GM23338 (cell line): ENCODE results near the gene MAP3K5. TPM values are rescaled to one million over a fixed set of nuclear protein-coding genes. Genes with fewer than 3 reads are reported as not detected.
A peak's percentile ranks its signal among the peaks of the same experiment; 100 is the strongest.

Source experiments
- ATAC-seq: fragments of 200-7000 bp; cut with Tn5 transposase; 3 replicates; pipeline ENCODE4 v1.9.1; 2020
- DNase-seq: peaks from one replicate; pipeline ENCODE4 v3.0.0-alpha.2; 2015; ENCODE audit warnings: low spot score
- H2AFZ ChIP-seq: fragments of 200-600 bp; sonication (generic); 2 replicates; pipeline ENCODE4 v1.8.0; 2016; ENCODE audit warnings: antibody characterized with exemption, mild to moderate bottlenecking, moderate library complexity
- H3F3A ChIP-seq: fragments of 200-600 bp; sonication (generic); replicated peaks from 2 replicates; pipeline ENCODE4 v1.8.0; 2017; ENCODE audit warnings: antibody characterized with exemption, mixed run types, low read depth
- H3K27ac ChIP-seq: fragments of 200-600 bp; sonication (generic); 2 replicates; pipeline ENCODE4 v1.6.1; 2016; ENCODE audit warnings: low read depth
- H3K27me3 ChIP-seq: fragments of 200-600 bp; sonication (generic); 2 replicates; pipeline ENCODE4 v1.8.0; 2016; ENCODE audit warnings: mild to moderate bottlenecking, mixed run types, moderate library complexity; ENCODE audit not compliant: insufficient read depth
- H3K36me3 ChIP-seq: fragments of 200-600 bp; sonication (generic); 2 replicates; pipeline ENCODE4 v1.8.0; 2016; ENCODE audit warnings: mild to moderate bottlenecking; ENCODE audit not compliant: insufficient read depth
- H3K4me1 ChIP-seq: fragments of 200-600 bp; sonication (generic); 2 replicates; pipeline ENCODE4 v1.8.0; 2016; ENCODE audit warnings: mild to moderate bottlenecking, moderate library complexity; ENCODE audit not compliant: insufficient read depth
- H3K4me2 ChIP-seq: fragments of 200-600 bp; sonication (generic); 2 replicates; pipeline ENCODE4 v1.7.1; 2017; ENCODE audit warnings: mixed run types
- H3K4me3 ChIP-seq: fragments of 200-600 bp; sonication (generic); 2 replicates; pipeline ENCODE4 v1.6.1; 2016; ENCODE audit warnings: mixed run types
- H3K79me2 ChIP-seq: fragments of 200-600 bp; sonication (generic); replicated peaks from 2 replicates; pipeline ENCODE4 v1.8.0; 2017; ENCODE audit warnings: mild to moderate bottlenecking; ENCODE audit not compliant: insufficient read depth
- H3K9me2 ChIP-seq: fragments of 200-600 bp; sonication (generic); 2 replicates; pipeline ENCODE4 v1.8.0; 2017; ENCODE audit not compliant: insufficient read depth
- H4K20me1 ChIP-seq: fragments of 200-600 bp; sonication (generic); replicated peaks from 2 replicates; pipeline ENCODE4 v1.8.0; 2017; ENCODE audit warnings: mild to moderate bottlenecking; ENCODE audit not compliant: insufficient read depth
- H3K27ac Mint-ChIP-seq: 2 replicates; pipeline ENCODE4 v1.8.0; 2020; ENCODE audit warnings: inconsistent platforms, mild to moderate bottlenecking, moderate library complexity, mixed read lengths
- H3K27me3 Mint-ChIP-seq: 3 replicates; pipeline ENCODE4 v1.8.0; 2022; ENCODE audit warnings: low read depth, mild to moderate bottlenecking, moderate library complexity, mixed read lengths, inconsistent platforms; ENCODE audit not compliant: insufficient read depth, poor library complexity
- H3K36me3 Mint-ChIP-seq: 3 replicates; pipeline ENCODE4 v1.8.0; 2021; ENCODE audit warnings: low read depth, mild to moderate bottlenecking, inconsistent platforms, moderate library complexity, mixed read lengths
- H3K4me1 Mint-ChIP-seq: 3 replicates; pipeline ENCODE4 v1.8.0; 2020; ENCODE audit warnings: mild to moderate bottlenecking, inconsistent platforms, mixed read lengths
- H3K4me3 Mint-ChIP-seq: 3 replicates; pipeline ENCODE4 v1.8.0; 2021; ENCODE audit warnings: moderate library complexity, mild to moderate bottlenecking, inconsistent platforms, mixed read lengths
- H3K9me3 Mint-ChIP-seq: 3 replicates; pipeline ENCODE4 v1.8.0; 2020; ENCODE audit warnings: moderate library complexity, mild to moderate bottlenecking, inconsistent platforms, mixed read lengths
- CREB1 ChIP-seq: fragments of 250-450 bp; sonication (Bioruptor Pico); IDR thresholded peaks from 2 replicates; pipeline ENCODE4 v1.5.0; 2020; ENCODE audit warnings: low read depth, mild to moderate bottlenecking, moderate library complexity
- EZH2 ChIP-seq: fragments of 200-600 bp; sonication (generic); IDR thresholded peaks from one replicate; pipeline ENCODE4 v1.8.0; 2017; ENCODE audit warnings: antibody characterized with exemption, mild to moderate bottlenecking, low read depth; ENCODE audit not compliant: unreplicated experiment
- EZH2phosphoT487 ChIP-seq: fragments of 200-600 bp; sonication (generic); IDR thresholded peaks from one replicate; pipeline ENCODE4 v1.8.1; 2018; ENCODE audit warnings: antibody characterized with exemption; ENCODE audit not compliant: unreplicated experiment
- JUNB ChIP-seq: IDR thresholded peaks from one replicate; pipeline ENCODE4 v1.6.1; 2016; ENCODE audit warnings: antibody characterized with exemption; ENCODE audit not compliant: unreplicated experiment
- NANOG ChIP-seq: IDR thresholded peaks from 2 replicates; pipeline ENCODE4 v1.6.1; 2016; ENCODE audit warnings: antibody characterized with exemption, borderline replicate concordance
- POLR2AphosphoS5 ChIP-seq: IDR thresholded peaks from 2 replicates; pipeline ENCODE4 v1.6.1; 2016; ENCODE audit warnings: antibody characterized with exemption, low read depth
- STAT1 ChIP-seq: IDR thresholded peaks from one replicate; pipeline ENCODE4 v1.6.1; 2016; ENCODE audit warnings: antibody characterized with exemption; ENCODE audit not compliant: unreplicated experiment
- ZNF114 ChIP-seq: fragments of 250-450 bp; sonication (Bioruptor Pico); IDR thresholded peaks from 2 replicates; pipeline ENCODE4 v1.5.0; 2020; ENCODE audit warnings: mild to moderate bottlenecking, moderate library complexity
- ZNF331 ChIP-seq: fragments of 250-450 bp; sonication (Bioruptor Pico); IDR thresholded peaks from 2 replicates; pipeline ENCODE4 v1.5.0; 2020; ENCODE audit warnings: low read depth, mild to moderate bottlenecking, moderate library complexity
- polyA plus RNA-seq: library from polyadenylated mRNA; unstranded; fragments of >200 nt; fragmentation: Nextera tagmentation; extraction: Ambion mirVana; gene quantifications from 2 replicates; pipeline ENCODE4 v1.2.1, GENCODE V29; 2016
- total RNA-seq: library from RNA; depleted of rRNA; stranded (reverse); fragments of >200 nt; shearing (Covaris generic); gene quantifications from 2 replicates; pipeline ENCODE4 v1.2.3, GENCODE V29; 2014
- TF ChIP-seq, protein P1 (sequence below), 2 experiments: fragments of 200-600 bp in 1 of 2; sonication (generic) in 1 of 2; conservative IDR thresholded peaks; 2 replicates each; pipeline versions ENCODE4 v1.5.1 to v1.6.1; 2016 to 2017; ENCODE audit warnings: antibody characterized with exemption in 2 of 2, low read depth in 2 of 2, mild to moderate bottlenecking in 2 of 2, moderate library complexity in 1 of 2
- TF ChIP-seq, protein P2 (sequence below): IDR thresholded peaks from 2 replicates; pipeline ENCODE4 v1.6.1; 2016; ENCODE audit warnings: antibody characterized with exemption

Gene MAP3K5
- total and polyA plus RNA-seq, 2 experiments from 2014 or later = 0.76 to 2.8 TPM

DNA sequence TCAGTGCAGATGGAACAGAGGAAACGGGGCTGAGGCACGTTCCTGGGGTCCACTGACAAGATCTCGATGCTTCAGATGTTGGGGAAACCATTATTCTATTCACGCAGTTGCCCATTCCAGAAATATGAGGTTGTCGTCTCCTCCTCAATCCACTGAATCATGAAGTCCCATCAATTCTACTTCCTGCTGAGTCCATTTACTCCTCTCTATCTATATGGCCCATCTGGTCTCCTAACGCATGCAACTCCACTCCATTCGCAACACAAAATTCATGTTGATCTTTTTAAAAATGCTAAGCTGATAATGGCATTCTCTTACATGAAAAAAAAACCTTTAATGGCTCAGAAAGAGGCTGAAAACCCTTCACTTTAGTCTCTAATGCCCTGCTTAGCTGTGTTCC lies 37.5 kb downstream of the MAP3K5 start:
- H3K4me2 ChIP-seq = no peak overlapping the region

DNA sequence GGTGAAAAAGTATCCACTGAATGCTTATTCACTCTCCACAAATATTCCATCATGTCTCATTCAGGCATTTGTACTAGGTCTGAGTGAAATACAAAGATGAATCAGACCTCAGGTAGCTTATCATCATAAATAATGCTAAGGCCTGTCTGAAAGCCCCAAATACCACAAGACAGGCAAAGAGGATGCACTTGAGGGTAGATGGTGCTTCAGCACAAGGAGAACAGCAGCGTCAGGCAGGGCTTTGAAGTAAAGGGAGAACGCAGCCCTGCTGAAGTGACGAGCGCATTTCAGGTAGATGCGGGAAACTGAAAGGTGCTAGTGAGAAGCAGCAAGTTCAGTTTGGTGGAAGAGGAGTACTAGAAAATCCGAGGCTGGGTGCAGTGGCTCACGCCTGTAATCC lies 38.7 kb downstream of the MAP3K5 start:
- TF ChIP-seq CREB1 (CRISPR knock-in tag) (no peak), EZH2phosphoT487 (no peak), STAT1 (no peak), ZNF114 (CRISPR knock-in tag) (no peak)
- Histone ChIP-seq H3K4me2 (no peak overlapping the region), H3K4me3 (no peak overlapping the region), H4K20me1 (no peaks in the 10 kb centered on the region), H2AFZ (peak overlapping the region; percentile 40; the same call in 1 of the 2 replicates), H3F3A (no peaks in the 10 kb centered on the region), H3K36me3 (no peaks in the 10 kb centered on the region), H3K4me1 (peaks cover 4% of the 10 kb centered on the region; the same call in 1 of the 2 replicates), H3K79me2 (no peaks in the 10 kb centered on the region), H3K9me2 (no peaks in the 10 kb centered on the region), H3K27me3 (no peaks in the 10 kb centered on the region), H3K27ac (no peak overlapping the region)
- no peak; the same call in 2 of the 3 replicates for ATAC-seq
- H3K36me3 Mint-ChIP-seq = no peaks in the 10 kb centered on the region
- H3K4me1 Mint-ChIP-seq = peaks cover 14% of the 10 kb centered on the region
- peak; percentile 15 for DNase-seq
- H3K27ac Mint-ChIP-seq = no peak overlapping the region
- H3K27me3 Mint-ChIP-seq = peaks cover 6% of the 10 kb centered on the region
- no peaks in the 10 kb centered on the region for H3K9me3 Mint-ChIP-seq
- H3K4me3 Mint-ChIP-seq = no peak overlapping the region

More for the DNA sequence above, 37.5 kb downstream of the MAP3K5 start:
- Histone ChIP-seq H3K9me2 (no peaks in the 10 kb centered on the region), H3K79me2 (no peaks in the 10 kb centered on the region), H3K4me3 (no peak overlapping the region), H3K27ac (no peak overlapping the region), H3F3A (no peaks in the 10 kb centered on the region), H2AFZ (no peak overlapping the region), H4K20me1 (no peaks in the 10 kb centered on the region), H3K36me3 (no peaks in the 10 kb centered on the region), H3K27me3 (no peaks in the 10 kb centered on the region), H3K4me1 (peaks cover 4% of the 10 kb centered on the region; the same call in 1 of the 2 replicates)
- H3K36me3 Mint-ChIP-seq = no peaks in the 10 kb centered on the region
- DNase-seq = no peak
- H3K27ac Mint-ChIP-seq = no peak overlapping the region
- no peaks in the 10 kb centered on the region for H3K9me3 Mint-ChIP-seq
- ATAC-seq = no peak
- H3K4me3 Mint-ChIP-seq = no peak overlapping the region
- H3K27me3 Mint-ChIP-seq = peaks cover 3% of the 10 kb centered on the region
- TF ChIP-seq EZH2phosphoT487 (no peak), JUNB (no peak), EZH2 (no peak), ZNF331 (CRISPR knock-in tag) (no peak), POLR2AphosphoS5 (no peak), ZNF114 (CRISPR knock-in tag) (no peak)
- TF ChIP-seq, protein P1, sequence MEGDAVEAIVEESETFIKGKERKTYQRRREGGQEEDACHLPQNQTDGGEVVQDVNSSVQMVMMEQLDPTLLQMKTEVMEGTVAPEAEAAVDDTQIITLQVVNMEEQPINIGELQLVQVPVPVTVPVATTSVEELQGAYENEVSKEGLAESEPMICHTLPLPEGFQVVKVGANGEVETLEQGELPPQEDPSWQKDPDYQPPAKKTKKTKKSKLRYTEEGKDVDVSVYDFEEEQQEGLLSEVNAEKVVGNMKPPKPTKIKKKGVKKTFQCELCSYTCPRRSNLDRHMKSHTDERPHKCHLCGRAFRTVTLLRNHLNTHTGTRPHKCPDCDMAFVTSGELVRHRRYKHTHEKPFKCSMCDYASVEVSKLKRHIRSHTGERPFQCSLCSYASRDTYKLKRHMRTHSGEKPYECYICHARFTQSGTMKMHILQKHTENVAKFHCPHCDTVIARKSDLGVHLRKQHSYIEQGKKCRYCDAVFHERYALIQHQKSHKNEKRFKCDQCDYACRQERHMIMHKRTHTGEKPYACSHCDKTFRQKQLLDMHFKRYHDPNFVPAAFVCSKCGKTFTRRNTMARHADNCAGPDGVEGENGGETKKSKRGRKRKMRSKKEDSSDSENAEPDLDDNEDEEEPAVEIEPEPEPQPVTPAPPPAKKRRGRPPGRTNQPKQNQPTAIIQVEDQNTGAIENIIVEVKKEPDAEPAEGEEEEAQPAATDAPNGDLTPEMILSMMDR (conservative IDR thresholded peaks at IDR 0.05; ENCODE audit: low read depth in 2 of 2) = no peak
- peaks cover 14% of the 10 kb centered on the region for H3K4me1 Mint-ChIP-seq

DNA sequence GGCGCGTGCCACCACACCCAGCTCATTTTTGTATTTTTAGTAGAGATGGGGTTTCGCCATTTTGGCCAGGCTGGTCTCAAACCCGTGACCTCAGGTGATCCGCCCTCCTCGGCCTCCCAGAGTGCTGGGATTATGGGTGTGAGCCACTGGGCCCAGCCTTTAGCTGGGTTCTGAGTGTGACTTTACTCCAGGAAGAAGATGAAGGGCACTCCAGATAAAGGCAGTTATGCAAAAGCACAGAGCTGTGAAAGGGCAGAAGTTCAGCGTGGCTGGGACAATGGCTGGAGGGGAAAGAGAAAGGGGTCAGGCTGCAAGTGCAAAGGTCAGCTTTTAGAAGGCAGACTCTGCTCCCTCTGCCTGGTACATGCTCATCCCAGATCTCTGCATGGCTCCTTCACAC lies 39.7 kb downstream of the MAP3K5 start:
- Mint-ChIP-seq H3K9me3 (no peaks in the 10 kb centered on the region), H3K4me1 (peaks cover 14% of the 10 kb centered on the region), H3K27ac (no peak overlapping the region), H3K36me3 (no peaks in the 10 kb centered on the region), H3K4me3 (no peak overlapping the region), H3K27me3 (peaks cover 6% of the 10 kb centered on the region)
- no peak overlapping the region for H3K4me2 ChIP-seq
- no peaks in the 10 kb centered on the region for H3K36me3 ChIP-seq
- H2AFZ ChIP-seq = no peak overlapping the region
- DNase-seq = no peak
- H3K79me2 ChIP-seq = no peaks in the 10 kb centered on the region
- no peaks in the 10 kb centered on the region for H3K27me3 ChIP-seq
- H4K20me1 ChIP-seq = no peaks in the 10 kb centered on the region
- H3K9me2 ChIP-seq = no peaks in the 10 kb centered on the region
- H3K4me1 ChIP-seq = peaks cover 4% of the 10 kb centered on the region; the same call in 1 of the 2 replicates
- no peak overlapping the region for H3K27ac ChIP-seq
- no peak overlapping the region for H3K4me3 ChIP-seq
- ATAC-seq = peak; percentile 67
- H3F3A ChIP-seq = no peaks in the 10 kb centered on the region
- TF ChIP-seq, protein P2, sequence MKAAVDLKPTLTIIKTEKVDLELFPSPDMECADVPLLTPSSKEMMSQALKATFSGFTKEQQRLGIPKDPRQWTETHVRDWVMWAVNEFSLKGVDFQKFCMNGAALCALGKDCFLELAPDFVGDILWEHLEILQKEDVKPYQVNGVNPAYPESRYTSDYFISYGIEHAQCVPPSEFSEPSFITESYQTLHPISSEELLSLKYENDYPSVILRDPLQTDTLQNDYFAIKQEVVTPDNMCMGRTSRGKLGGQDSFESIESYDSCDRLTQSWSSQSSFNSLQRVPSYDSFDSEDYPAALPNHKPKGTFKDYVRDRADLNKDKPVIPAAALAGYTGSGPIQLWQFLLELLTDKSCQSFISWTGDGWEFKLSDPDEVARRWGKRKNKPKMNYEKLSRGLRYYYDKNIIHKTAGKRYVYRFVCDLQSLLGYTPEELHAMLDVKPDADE = no peak
- TF ChIP-seq, protein P1 (conservative IDR thresholded peaks at IDR 0.05; ENCODE audit: low read depth in 2 of 2) = no peak
- no peak for TF ChIP-seq CREB1 (CRISPR knock-in tag)
- TF ChIP-seq STAT1 = no peak
- TF ChIP-seq JUNB = no peak
- TF ChIP-seq ZNF114 (CRISPR knock-in tag) = no peak
- TF ChIP-seq NANOG = no peak
